GM04504 (cell line): Measurements from ENCODE around the gene EIF3M.
A peak's percentile ranks its signal among the peaks of the same experiment; 100 is the strongest.
"Not testable (repeated sequence)": the region's sequence is repeated elsewhere in the genome, so short reads cannot be mapped to it uniquely, and the experiment has no call there.

Source experiments
- DNase-seq: peaks from one replicate; pipeline ENCODE4 v3.0.0-alpha.2; 2012; ENCODE audit warnings: low read depth

Gene EIF3M

DNA sequence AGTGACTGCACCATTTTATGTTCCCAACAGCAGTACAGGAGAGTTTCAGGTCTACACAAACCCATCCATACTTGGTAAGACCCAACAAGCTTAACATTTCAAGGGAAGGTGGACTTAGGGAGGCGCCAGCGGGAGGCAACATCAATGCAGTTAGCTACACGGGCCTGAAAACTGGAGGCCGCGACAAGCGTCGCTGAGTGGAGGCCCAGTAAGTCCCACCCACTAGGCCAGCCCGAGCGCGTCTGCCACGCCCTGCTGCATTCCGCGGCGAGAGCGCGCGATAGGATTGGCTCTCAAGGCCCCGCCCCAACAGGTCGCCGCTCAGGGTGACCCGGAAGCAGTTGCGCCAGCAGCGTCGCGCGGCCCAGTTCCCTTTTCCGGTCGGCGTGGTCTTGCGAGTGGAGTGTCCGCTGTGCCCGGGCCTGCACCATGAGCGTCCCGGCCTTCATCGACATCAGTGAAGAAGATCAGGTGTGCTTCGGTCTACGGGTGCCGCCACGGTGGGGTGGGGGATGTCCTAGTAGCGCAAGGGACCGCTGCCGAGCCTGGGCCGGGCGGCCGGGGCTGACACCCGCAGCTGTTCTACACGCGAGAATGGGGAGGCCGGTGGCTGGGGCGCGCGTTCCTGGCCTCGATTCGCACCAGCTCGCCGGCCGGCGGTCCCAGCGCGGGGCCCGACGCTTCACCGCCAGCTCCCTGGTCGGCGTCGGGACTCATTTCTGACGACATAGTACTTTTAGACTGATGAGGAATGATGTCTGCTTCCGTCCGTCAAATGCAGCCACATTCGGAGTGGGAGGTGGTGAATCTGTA, at the start of gene EIF3M:
Gene EIF3M, plus strand, starts transcription at position 373 of the 813 bp plus-strand sequence. Its CDS starts 57 bp downstream, at position 430.
- peak; percentile 86 for DNase-seq

DNA sequence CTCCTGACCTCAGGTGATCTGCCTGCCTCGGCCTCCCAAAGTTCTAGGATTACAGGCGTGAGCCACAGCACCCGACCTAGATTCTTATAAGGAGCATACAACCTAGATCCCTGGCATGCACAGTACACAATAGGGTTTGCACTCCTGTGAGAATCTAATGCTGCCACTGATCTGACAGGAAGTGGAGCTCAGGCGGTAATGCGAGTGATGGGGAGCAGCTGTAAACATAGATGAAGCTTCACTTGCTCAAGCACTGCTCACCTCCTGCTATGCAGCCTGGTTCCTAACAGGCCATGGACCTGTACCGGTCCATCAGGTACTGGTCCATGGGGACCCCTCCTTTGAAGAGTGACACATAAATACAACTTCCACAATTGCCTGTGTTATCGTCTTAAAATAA, 44.8 kb upstream of the EIF3M start:
- no peak for DNase-seq

DNA sequence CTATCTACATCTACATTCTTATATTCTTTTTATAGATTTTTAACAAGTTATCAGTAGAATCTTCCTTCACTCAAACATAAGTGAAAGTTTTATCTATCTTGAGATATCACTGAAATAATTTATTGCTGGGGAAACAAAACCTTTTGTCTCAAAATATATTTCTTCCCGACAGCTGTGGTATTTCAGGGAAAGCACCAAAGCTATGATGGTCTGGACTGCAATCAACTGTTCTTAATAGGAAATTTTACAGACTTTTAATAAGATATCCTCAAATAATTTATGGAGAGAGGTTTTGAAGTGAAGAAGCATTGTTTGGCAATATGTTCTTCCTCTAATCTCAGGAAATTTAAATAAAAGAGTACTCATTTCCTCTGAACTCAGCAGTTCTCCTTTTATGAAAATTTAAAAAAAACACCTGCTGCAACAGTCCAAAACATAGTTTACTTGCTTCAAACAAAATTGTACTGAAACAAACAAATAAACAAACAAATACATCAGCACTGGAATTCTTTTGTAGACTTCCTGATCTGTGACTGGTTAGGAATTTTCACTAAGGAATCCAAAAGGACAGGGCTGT, 33.9 kb upstream of the EIF3M start:
- DNase-seq = no peak

DNA sequence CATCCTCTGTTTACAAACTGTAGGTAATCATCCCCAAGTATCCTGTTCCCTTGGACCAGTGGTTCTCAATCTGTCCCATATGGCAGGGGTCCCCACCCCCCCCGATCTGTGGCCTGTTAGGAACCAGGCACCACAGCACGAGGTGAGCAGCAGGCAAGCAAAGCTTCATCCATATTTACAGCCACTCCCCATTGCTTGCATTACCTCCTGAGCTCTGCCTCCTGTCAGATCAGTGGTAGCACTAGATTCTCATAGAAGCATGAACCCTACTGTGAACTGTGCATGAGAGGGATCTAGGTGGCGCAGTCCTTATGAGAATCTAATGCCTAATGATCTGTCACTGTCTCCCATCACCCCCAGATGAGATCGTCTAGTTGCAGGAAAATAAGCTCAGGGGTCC, 33.4 kb upstream of the EIF3M start:
- DNase-seq = no peak

DNA sequence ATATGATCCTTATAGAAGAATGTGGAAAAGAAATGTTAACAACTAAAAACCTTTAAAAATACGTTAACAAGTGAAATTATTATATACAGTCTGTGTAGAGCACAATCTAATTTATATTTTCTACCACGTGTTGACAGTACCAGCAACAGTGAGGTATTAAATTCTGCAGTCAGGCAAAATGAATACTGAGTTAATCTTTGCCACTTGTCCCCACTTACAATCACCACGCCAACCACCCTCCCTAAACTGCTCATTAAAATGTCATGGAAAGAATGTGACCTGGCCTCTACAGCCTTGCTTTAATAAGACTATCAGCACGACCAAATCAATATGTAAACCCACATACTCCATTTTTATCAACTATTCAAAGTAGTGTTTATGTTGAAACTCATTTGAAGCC, 28.5 kb upstream of the EIF3M start:
- no peak for DNase-seq

DNA sequence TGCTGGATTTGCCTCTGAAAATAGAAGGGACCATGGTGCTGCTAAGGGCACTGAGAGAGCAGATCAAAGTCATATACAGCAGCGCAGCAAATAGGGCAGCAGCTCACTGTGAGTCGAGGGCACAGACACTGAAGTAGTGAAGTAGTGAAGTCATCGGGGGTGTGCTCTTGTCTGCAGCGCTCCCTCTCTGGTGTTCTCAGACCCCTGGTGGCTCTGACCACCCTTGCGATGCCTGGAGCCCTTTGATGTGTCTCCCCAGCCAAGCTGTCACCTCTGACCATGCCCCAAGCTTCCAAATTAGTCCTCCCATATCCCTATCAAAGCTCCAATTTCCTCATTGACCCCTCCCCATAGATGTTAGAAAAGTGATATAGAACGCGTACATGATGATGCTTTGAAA, 27.7 kb upstream of the EIF3M start:
- DNase-seq = no peak

DNA sequence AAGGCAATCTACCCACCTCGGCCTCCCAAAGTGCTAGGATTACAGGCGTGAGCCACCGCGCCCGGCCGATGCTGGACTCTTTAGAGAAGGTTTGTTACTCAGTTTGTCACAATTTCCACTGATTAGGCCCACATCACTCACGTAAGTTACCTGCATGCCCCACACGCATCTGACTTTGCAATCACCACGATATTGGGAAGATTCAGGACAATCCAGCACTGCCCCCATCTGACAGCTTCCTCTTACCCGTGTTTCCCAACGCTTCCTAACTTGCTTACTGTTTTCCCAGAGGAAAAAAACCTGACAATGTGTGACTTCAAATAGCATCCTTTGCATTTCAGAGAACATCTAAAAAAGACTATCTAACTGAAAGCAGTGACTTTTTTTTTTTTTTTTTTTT, 21.8 kb upstream of the EIF3M start:
- DNase-seq = no peak

DNA sequence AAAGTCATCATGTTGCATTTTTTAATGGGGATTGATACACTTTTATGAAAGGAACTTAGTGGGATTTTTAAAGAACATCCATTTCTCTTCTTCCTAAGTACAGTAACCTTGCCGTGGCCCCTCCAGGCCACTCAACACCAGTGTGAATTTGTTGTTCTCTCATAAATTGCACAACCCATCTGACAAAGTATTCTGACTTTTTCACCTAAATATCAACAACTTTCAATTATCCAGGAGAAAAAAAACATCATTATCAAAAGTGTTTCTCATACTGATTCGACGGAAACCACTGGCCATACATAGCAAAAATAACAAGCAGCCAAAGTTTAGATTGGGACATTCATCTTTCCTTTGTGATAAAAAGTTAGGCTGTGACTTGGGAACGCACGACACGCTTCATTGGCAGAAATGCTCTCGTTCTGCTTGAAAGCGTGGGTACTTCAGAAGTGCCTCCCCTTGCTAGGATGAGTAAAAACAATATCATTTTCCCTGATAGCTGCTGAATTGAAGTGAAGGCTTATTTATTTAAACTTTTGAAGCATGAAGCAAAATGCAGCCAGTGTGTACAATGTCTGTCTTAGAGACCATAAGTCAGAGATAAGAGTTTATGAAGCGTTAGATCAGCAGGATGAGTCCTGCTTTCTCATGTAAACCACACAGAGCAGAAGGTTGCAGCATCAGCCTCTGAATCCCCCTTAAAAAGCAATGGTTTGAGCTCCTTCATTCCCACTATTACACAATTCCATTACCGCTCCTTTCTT, 20.6 kb upstream of the EIF3M start:
- DNase-seq = no peak

DNA sequence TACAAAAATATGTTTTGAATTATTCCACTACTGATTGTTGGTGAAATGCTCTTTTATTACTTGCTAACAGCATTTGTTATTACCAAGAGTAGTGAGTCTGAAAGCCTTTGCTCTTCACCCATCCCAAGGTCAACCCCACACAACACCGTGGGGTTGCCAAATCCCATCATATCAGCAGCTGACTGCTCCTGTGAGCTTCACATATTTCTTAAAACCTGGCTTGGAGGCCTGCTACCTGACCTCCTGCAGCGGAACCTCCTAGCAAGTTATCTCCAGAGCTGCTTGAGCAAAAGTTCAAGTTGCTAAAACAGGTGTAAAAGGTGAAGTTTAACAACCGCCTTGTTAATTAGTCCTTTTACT, 20.1 kb upstream of the EIF3M start:
- DNase-seq = no peak

DNA sequence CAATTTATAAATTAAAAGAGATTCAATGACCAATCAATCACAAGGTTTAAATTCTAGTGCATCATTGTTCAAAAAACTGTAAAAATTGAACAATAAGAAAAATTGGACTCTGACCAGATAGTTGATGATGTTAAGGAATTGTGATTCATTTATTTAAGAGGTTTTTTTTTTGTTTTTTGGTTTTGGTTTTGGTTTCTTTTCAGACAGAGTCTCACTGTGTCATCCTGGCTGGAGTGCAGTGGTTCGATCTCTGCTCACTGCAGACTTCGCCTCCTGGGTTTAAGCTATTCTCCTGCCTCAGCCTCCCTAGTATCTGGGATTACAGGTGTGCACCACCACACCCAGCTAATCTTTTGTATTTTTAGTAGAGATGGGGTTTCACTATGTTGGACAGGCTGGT, 17.1 kb upstream of the EIF3M start:
- DNase-seq = no peak

DNA sequence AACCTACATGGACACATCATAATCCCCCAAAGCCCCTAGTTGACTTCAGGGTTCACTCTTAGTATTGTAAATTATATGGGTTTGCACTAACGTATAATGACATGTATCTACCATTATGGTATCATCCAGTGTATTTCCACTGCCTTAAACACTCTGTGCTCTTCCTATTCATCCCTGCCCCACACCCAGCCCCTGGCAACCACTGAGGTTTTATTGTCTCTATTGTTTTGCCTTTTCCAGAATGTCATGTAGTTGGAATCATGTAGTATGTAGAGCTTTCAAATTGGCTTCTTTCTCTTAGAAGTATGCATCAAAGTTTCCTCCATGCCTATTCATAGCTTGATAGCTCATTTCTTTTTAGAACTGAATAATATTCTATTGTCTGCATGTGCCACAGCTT, 16.5 kb upstream of the EIF3M start:
- no peak for DNase-seq

DNA sequence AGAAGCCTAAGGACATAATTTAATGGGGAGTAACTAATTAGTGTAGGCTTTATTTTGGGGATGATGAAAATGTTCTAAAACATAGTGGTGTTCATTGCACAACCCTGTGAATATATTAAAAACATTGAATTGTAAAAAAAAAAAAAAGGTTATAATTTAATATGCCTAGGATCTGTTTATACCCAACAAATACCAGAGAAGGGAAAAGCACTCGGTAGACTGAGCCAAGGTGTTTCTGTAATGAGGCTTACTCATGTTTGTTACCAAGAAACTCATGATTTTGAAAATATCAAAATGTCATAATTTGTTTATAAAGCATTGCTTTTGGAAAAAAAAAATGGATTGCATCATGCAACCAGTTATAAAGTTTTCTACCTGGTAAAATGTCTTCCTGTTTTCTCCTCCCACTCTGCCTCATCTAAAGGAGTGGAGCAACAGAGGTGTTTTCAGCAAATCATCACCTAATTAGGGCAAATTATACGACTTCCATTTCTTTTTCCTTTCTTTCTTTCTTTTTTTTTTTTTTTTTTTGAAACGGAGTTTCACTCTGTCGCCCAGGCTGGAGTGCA, 14.2 kb upstream of the EIF3M start:
- no peak for DNase-seq

DNA sequence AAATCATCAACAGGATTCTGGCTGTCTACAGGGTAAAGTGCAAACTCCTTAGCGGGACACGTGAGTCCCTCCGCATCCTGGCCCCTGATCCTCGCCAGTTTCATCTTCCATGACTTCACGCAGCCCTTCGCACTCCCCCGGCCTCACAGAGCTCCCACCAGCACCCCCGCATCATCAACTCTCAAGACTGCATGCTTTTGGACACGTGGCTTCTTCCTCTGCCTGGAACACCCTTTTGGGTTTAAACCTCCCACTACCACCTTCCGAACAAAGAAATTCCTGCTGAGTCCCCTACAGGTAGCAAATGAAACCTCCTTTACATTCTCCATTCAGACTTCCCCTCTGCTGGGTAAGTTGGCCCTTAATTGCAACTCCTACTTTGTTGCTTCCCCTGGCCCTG, 12.6 kb upstream of the EIF3M start:
- DNase-seq = no peak

DNA sequence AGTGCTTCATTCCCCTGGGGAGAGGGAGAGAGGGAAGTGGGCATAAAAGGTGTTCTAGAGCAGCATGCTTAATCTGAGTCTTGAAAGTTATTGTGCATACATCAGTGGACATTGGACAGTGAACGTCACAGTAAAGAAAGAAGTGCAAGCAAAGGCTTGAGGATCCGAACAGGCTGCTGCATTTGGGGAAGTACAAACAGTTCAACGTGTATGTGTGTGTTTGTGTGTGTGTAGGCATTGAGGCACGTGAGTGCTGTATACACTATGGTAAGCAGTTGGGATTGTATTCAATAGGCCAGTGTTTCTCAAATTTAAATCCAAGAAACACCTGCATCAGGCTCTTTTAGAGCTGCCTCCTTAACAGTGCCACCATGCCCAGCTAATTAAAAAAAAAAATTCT, 10.4 kb upstream of the EIF3M start:
- no peak for DNase-seq

DNA sequence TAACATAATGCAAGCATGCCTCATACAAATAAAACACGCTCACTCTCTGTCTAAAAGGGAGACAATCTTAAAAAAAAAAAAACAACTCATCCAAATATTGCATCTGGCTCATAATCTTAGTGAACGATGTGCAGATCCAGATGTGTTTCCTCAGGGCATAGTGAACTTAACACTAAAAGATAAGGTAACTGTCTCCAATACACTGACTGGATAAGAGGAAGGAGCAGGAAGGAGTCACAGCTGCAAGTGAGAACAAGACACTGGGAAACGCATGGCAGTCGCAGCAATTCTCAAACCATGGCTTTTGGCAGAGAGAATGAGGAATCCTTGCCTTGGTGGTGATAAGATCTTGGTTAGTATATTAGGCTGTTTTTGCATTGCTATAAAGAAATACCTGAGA, 9.2 kb upstream of the EIF3M start:
- DNase-seq = no peak

DNA sequence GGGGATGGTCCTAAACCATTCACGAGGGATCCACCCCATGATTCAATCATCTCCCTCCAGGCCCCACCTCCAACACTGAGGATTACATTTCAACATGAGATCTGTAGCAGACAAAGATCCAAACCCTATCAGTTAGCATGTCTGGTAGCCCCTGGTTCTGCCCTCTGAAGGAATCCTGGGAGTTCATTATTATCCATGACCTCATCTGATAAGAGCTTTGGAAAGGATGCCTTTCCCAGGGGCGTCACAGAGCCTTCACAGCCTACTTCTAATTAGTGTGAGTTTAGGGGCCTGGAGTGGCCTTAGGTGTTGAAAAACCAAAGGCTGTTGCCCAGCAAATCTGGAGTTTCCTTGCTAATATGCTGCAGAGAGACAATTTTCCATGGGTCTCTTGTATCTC, 8.6 kb upstream of the EIF3M start:
- DNase-seq = no peak

DNA sequence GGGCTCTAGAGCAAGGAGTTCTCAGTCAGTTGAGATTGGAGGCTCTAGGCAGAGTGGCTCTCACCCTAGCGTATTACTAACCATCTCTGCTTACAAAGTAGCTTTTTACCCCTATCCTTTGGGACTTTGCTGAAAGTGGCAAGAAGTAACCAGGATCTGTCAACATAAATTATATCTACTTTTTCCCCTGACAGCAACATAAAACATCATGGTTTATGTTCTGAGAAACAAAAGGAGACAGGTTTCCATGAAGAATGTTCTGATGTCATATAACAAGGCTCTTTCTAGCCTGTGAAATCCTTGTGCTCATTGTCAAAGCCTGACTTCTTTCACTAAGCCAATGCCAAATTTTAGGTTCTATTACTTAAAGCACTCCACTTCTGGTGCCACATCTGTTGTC, 7.2 kb upstream of the EIF3M start:
- DNase-seq = no peak

DNA sequence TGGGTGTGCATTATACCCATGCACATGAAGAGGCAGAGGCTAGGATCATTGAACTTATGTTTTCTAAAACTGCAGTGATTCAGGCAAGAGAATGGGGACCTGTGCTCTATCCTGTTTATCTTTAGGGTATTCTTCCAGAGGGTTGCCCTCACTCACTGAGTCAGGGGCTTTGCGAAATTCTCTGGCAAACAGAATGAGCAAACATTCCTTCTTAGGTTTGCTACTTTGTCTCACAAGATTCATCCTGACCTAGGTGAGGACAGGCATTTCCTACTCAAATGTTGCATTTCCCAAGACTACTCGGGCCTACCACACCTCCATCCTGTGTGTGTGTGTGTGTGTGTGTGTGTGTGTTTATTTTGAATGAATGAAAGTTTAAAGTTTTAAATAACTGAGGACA, 2.7 kb upstream of the EIF3M start:
- no peak for DNase-seq

DNA sequence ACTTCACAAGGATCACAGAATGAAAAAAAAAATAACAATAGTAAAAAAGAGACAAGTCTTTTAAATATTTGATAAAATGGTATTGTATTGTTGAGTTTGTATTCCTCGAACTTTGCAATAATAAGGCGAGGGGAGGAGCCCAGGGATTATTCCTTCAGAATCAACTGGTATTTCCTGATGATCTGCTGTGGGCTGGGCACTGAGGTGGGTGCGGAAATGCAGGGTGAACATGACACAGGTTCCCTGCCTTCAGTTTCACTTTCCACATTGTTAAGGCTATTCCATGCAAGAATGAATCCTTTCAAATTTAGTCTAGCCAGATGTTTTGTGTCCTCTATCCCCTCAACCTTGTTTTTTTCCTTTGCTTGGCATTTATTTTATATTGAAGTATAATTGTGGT, 2.1 kb upstream of the EIF3M start:
- no peak for DNase-seq

DNA sequence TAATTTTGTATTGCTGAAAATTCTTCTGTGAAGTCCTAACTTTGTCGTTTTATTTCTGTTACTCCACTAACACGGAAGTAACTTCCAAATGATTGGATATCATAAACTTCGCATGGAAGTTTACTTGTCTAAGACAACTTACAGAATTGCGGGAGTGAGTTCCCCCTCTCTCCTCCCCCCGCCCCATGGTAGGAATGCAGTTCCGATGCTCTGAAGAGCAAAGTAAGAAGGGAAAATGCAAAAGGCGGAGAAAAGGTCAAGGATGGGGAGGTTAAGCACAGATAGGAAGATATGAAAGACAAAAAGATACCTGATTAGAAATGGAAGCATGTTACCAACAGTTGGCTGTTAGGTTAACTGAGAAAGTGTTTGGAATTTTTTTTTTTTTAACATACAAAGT, 1.3 kb downstream of the EIF3M start:
- DNase-seq = no peak

DNA sequence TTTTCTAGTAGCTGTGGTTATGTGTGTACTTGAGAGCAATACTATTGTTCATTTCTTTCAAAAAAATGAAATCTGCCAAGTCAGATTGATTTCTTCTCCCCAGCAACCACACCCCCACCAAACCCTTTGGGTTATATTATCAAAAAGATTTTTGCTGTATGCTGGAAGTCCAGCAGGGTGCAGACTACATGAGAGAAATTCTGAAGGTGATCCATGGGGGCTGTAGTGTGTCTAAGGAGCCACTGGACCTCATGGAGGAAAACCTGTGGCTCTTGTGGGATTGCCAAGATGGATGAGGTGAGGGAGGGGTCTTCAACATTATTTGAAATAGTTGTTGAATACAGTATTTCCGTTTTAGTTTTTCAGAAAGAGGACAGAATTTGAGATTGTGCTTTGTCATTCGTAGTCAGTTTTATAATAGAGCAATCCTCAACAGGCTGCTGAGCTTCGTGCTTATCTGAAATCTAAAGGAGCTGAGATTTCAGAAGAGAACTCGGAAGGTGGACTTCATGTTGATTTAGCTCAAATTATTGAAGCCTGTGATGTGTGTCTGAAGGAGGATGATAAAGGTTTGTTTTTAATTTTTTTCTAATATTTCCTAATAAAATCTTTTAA, 3.1 kb downstream of the EIF3M start:
- no peak for DNase-seq

DNA sequence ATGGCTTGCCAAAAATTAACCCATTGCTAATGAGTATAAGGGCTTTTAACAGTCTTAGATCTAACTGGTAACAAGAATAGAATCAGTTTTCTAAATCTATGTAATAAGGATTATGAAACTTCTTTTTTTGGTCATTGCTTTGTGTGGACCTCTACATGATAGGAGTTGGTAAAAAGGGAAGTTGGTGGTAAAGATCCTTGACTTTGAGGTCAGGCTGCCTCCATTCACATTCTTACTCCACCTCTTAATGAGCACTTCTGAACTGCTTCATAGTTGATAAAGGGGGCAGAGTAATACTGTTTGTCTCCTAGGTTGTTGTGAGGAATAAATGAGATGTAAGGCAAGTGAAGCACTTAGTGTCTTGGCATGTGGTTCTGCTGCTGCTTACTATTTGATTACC, 10.6 kb downstream of the EIF3M start:
- DNase-seq = no peak

DNA sequence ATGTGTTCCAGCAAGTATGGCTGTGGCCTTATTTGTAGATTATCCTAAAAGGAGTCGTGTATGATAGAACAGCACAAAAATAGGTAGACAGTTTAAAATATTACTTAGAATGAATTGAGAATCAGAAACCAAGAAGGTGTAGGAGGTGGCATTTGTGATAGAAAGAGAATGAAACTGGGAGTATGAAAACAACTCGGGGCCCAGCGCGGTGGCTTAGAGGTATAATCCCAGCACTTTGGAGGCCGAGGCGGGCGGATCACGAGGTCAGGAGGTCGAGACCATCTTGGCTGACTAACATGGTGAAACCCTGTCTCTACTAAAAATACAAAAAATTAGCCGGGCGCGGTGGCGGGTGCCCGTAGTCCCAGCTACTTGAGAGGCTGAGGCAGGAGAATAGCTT, 12.5 kb downstream of the EIF3M start:
- DNase-seq = not testable (repeated sequence)
